ENCODE results near the gene TMEM147.

Gene TMEM147, protein sequence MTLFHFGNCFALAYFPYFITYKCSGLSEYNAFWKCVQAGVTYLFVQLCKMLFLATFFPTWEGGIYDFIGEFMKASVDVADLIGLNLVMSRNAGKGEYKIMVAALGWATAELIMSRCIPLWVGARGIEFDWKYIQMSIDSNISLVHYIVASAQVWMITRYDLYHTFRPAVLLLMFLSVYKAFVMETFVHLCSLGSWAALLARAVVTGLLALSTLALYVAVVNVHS

DNA sequence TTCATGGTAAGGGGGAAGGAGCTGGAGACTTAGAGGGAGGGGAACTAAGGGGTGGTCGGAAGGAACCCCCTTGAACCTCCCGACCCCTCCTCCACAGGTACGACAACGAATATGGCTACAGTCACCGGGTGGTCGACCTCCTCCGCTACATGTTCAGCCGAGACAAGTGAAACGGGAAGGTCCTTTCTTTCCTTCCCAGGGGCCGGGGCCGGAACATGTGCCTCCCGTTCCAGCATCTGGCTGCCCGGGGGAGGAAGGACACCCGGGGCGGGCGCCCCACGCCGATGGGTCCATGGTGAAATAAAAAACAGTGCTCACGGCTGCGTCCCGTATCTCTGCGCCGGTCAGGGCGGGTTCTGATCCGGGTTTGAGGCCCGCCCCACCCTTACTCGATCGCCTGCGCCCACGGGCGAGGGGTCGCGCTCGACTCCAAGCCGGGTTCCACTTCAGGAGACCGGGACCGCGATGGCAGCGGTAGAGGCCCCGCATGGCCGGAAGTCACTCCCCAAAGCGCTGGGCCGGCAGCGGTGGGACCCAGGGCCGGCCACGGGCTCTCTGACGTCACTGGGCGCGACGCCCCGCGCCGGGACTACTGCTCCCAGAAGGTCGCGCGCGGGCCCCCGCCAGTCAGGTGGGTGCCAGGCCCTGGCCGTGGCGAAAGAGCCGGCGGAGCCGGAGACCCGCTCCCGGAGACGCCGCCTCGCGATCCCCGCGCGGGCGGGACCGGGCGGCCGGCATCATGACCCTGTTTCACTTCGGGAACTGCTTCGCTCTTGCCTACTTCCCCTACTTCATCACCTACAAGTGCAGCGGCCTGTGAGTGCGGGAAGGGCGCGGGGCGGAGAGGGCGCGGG lies at the start of gene TMEM147:
Gene TMEM147 (plus strand): TSS at position 626 of the 854 bp plus-strand sequence. CDS start 114 bp downstream, at position 740.
- peak; percentile 93 for DNase-seq

DNA sequence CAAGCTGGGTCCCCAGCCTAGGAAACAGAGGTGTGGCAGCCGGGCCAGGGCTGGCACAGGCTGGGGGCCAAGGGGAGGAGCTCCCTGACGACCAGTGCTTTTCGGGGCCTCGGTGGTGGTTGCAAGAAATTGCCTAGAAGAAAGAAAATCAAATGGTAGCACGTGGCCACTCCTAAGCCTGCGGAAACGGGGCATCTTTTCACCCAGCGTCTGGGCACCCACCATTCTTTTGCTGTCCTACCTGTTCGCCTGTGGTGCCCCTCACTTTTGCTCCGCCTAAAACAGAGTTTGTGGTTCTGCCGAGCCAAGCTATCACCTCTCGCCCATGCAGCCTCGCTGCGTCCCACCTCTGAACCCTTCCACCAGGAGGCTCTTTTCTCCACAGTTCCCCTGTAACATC lies 48.0 kb upstream of the TMEM147 start:
- DNase-seq, result no peak

DNA sequence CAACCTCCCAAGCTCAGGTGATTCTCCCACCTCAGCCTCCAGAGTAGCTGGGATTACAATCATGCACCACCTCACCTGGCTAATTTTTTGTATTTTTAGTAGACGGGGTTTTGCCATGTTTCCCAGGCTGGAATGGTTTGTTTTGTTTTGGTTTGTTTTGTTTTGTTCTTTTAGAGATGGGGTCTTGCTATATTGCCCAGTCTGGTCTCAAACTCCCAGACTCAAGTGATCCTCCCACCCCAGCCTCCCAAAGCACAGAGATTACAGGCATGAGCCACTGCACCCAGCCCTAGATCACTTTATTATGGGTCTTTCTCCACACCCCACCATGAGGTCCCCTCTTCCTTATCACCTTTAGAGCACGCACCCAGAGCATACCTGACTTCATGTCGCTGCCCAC lies 47.2 kb upstream of the TMEM147 start:
- DNase-seq, result no peak

DNA sequence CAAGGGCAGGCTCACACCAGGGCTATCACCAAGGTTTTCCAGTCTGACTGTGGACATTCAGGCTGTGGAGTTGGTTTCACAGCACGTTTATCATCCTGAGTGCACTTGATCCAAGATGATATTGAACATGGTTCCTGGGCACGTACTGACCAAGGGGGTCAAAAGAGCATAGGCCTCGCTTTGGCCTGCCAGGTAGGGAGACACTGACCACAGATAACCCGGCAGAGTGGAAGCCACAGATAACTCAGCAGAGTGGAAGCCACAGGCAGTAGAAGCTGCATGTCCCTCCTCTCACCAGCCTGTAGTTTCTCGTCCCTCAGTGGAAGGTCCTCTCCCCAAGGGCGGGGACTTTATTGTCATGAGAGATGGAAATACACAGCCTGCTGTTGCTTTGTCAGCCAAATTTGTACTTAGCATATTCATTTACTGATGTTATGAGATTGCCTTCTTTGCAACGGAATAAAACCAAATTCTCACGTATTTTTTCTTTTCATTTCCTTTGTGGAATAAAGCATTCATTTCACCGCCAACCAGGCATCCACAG lies 46.4 kb upstream of the TMEM147 start:
- DNase-seq, result no peak

DNA sequence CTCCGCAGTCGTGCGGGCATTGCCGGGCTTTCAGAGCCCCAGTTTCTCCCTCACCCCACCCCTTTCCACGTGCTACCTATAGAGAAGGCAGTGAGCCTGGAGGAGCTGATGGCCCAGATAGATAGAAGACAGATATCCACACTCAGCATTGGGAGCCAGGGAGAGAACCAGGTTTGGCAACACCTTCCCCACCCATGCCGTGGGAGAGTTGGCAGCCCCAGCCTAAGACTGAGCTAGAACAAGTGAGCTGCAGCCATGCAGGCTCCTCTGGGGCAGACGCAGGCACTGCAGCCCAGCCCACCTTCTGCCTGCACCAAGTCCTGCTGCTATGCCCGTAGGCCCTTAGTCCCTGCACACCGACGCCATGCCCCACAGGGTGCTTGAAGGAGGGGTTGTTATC lies 44.8 kb upstream of the TMEM147 start:
- no peak for DNase-seq

DNA sequence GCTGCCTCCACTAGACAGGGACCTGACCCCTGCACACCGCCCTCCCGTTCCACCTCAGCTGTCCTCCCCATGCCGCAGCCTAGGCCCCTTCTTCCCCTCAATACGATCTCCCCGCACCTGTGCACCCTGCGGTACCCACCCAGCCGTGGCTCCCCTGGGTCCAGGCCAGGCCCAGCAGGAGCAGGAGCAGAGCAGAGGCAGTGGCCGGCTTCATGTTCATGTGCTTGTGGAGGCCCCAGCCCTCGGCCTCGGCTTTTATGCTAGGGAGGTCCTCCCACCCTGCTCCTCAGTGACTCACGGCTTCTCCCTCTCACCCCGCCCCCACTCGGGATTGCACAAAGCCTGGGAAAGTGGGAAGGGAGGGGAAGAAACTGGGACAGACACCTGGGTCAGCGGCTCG lies 43.7 kb upstream of the TMEM147 start:
- no peak for DNase-seq

DNA sequence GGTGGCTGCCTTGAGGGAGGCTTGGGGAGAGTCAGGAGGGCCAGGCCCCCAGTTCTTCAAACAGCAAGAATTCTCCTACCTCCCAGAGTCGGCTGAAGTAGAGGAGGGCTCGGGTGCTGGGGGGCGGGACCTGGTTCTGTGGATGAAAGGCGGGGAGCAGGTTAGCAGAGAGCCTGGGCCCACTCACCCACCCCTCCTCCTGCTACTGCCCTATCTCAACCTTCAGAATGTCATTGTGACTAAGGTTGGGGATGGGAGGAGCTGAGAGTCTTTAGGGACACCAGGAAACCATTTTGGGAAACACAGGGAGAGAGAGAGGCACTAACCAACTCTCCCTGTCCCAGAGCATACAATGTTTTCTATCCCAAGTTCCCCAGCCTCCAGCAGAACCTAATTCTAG lies 42.7 kb upstream of the TMEM147 start:
- no peak for DNase-seq

DNA sequence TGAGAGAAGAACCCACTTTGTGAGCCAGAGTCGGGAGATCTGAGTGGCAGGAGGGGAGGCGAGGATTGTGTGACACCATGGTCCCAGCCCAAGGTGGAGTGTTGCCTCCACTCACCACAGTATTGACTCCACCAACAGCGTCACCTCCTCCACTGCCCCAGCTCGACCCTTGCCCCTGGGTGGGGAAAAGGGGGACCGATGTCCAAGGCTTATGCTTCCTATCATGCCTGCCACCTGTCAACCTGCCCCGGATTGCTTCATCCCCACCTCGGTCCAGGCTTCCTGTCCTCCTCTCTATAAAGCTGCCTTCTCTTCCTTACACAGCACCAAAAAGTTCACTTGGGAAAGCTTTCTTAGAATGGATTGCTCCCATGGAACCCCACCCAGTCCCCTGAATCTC lies 39.4 kb upstream of the TMEM147 start:
- DNase-seq, result no peak

DNA sequence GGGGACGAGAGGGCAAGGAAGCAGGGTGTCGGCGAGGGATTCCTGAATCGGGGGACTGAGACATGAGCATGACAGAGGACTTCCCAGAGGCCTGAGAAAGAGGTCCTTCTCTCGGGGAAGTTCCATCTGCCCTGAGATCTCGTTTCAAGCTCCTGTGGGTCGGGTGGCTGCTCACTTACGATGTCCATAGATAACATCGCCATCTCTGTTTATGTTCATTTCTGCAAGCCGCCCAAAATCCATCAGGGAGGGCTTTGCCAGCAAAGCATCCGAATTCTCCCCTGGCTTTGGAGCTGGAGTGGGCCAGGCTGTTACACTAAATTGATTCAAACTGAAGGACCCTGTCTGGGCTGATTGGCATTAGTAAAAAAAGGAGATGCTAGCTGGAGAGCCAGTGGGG lies 37.9 kb upstream of the TMEM147 start:
- no peak for DNase-seq

DNA sequence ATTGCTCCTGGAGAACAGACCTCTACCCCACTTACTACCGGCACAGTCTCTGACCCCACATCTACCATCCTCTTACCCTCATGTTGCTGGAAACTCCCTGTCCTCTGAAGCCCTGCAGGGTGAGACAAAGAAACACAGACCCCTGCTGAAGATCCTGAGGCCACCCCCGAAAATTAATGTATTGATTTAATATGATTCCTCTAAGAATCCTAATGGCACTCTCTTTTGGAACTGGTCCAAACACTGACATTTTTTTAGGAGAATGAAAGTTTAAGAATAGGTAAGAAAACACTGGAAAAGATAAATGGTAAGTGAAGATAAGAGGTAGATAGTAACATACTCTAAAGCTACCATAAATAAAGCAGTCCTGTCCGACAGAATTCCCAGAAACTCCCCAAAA lies 37.3 kb upstream of the TMEM147 start:
- DNase-seq, result no peak

DNA sequence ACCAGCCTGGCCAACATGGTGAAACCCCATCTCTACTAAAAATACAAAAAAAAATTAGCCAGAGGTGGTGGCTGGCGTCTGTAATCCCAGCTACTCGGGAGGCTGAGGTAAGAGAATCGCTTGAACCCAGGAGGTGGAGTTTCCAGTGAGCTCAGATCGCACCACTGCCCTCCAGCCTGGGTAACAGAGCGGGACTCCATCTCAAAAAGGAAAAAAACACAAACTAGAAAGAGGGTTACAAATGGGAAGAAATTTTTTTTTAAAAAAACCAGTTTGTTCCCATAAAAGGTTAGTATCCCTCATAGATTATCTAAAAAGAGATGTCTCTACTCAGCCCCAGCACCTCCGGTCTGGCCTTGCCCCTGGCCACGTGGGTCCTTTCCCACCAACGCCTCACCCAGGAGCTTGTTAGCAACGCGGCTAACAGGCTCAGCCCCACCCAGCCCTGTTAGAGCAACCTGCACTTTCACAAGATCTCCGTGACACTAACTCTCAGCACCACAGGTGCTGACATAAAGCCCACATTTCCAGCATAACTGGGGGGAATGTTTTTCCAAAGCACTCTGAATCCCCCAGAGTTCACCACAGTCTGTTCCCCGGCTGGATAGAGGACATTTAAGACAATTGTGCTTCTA lies 36.3 kb upstream of the TMEM147 start:
- no peak for DNase-seq

DNA sequence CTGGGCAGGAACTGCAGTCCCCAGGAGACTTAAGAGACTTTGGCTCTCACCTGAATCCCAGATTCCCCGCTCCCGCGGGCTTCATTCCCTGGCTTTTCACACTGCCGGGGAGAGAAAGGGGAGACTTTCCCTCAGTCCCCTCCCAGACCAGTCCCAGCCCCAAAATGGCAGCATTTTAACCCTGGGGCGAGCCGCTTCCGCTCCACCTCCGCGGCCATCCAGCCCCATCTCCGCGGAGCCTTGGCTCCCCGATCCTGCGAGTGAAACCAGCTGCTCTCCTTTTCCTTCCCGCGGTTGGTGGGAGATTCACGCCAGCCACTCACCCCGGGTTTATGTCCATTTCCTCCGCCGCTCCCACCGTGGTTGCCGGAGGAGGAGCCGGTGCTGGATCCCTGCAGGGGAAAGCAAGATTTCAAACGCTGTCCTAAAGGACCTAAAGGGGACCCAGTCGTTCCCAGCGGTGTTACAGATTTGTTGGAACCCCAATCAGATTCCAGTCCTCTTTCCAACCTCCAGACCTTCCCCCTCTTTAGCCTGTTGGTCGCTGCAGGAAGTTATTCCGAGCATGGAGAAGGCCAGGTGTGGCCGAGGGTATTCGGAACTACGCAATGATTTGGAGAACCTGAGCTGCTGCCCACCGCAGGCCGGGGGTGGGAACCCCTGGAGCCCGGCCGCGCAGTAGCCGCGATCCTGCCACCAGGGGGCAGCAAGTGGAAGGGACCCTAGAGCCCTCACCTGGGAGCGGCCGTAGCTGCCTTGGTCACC lies 35.4 kb upstream of the TMEM147 start:
- DNase-seq, result peak; percentile 74

DNA sequence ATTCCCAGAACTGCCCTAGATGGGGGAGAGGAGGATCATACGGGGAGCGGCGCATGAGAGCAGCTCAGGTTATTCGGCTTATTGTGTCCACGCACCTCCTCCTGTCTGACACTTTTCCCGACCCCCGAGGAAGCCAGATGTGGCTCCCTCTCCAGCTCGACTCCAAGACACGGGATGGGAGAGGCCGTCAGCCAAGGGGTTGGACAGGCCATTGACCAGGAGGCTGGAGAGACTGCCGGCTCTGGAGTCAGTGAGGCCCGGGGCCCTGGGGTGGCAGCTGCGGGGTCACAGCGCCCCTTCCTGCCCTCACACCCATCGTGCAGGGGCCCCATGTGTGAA lies 34.8 kb upstream of the TMEM147 start:
- DNase-seq, result no peak

DNA sequence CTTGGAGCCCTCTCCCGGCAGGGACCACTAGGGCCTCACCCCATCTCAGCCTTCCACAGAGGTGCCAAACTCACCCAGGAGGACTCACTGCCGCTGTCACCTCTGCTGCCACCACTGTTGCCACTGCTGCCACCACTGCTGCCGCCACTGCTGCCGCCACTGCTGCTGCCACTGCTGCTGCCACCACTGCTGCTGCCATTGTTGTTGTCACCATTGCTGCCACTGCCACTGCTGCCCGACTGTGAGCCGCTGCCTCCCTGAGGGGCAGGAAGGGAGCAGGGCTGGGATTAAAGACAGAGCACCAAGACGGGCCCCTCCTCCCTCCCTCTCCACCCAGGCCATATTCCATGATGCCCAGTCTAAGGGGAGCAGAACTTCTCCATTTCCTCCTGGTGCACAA lies 34.1 kb upstream of the TMEM147 start:
- DNase-seq, result no peak

DNA sequence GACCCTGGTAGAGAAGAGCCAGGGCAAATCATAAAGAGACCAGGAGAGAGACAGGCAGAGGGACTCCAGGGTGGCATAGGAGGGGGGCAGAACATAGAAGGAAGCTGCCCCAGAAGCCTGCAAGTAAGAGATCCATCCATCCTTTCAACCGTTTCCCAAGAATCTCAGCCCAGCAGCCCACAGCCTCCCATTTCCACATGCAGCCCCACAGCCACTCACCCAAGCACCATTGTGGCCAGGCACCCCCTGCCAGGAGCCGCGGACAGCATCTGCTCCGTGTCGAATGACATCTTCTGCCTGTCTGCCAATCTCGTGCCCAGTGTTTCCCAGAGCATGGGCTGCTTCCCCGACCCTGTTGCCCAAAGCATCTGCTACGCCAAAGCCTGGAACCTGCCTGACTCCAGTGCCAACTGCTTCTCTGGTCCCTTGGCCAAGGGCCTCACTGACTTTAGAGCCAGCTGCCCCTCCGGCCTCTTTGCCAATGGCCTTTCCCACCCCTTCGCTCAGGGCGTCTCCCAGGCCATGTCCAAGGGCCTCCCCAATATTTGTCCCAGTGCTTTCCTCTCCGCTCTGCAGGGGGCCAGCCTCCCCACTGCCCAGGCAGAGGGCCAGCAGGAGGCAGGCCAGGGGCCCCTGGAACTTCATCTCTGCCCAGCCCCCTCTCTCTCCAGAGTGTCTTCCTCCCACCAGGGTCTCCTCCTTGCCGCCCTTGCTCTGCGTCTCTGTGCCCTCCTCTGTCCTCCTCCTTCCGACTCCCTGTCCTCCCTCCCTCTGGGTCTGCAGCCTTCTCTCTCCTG lies 32.4 kb upstream of the TMEM147 start:
- DNase-seq, result no peak

DNA sequence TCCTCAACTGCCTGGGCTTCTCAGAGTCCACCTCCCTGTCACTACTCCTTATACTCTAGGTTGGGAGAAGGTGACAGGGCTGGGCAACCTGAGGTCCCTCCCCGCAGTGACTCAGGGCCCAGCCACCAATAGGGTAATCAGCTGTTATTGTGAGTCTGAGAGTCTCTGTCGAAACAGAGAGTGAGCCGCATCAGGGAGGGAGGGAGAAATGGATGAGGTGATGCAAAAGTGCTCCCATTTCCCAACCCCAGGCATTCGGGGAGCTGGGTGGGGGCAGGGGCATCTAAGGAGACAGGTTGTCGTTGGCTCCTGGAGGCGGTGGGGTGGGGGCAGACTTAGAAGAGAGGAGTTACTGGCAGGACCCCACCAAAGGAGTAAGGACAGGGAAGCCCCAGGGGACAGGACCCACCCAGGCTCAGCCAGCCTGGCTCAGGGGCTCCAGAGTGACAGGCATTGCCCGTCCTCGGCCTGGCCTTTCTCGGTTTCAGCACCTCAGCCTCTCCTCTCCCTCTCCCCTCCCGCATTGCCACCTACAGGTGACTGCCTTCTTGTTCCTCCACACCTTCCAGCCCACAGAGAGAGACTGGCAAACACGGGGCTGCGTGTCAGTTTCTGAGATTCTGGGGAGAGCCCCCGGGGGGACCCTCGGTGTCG lies 31.7 kb upstream of the TMEM147 start, which contains the start of gene DMKN:
Gene DMKN (minus strand): TSS at position 22 of the 654 bp plus-strand sequence. CDS start 174 bp downstream, outside the sequence.
- DNase-seq, result no peak

DNA sequence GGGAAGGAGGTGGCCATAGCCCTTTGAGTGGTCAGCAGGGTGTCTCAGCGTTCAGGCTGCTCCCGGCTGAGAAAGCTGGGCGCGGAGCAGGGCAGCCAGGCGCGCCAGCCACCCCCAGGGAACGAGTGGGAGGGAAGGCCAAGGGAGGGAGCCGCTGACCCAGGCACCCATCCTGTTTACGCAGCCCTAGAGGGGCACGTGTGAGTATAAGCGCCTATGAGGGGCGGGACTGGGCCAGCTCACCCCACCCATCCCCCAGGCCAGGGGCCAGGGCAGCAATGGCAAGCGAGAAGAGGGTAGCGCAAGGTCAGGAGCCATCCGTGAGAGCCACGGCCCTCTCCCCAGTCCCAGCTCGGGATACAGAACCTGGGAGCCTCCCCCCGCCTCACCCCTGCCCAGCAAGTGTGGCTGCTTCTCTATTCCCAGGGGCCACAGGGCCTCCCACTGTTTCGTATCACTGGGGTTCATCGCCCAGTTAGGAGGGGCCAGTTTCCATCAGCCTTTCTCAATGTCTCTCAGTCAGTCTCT lies 31.1 kb upstream of the TMEM147 start:
- no peak for DNase-seq

DNA sequence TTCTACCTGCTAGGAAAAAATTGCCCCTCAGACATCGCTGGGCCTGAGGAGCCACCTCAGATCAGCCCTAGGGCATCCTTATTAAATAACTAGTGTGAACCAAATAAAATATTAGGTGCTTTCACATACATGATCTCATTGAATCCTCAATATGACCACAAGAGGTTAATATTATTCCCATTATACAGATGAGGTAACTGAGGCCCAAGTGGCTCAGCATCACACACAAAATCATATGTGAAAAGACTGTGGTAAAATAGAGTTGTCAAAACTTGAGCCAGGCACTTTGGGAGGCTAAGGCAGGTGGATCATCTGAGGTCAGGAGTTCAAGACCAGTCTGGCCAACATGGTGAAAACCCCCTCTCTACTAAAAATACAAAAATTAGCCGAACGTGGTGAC lies 29.1 kb upstream of the TMEM147 start:
- DNase-seq, result no peak

DNA sequence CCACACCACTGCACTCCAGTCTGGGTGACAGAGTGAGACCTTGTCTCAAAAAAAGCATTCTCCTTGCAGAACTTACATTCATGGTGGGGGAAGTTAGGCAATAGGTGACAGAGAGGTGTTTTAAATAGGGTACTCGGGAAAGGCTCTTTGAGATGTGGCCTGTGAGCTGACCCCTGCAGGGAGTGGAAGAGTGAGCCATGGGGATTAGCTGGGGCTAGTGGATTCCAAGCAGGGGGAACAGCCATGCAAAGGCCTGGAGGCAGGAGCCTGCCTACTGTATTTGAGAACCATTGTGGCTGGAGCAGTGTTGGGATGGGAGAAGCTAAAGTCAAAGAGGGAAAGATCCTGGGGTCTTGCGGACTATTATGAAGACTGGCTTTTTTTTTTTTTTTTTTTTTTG lies 28.1 kb upstream of the TMEM147 start:
- no peak for DNase-seq

DNA sequence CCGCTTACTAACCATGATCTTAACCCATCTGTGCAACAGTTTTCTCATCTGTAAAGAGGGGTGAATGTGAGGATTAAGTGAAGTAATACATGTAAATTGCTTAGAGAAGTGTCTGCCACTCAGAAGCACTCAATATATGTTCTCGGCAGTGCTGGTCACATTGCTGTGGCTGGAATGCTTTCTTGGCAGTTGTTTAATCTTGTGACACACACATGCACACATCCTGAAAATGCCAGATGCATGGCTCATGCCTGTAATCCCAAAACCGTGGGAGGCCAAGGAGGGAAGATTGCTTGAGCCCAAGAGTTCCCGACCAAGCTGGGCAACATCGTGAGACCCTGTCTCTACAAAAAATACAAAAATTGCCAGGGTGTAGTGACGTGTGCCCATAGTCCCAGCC lies 27.1 kb upstream of the TMEM147 start:
- DNase-seq, result no peak

DNA sequence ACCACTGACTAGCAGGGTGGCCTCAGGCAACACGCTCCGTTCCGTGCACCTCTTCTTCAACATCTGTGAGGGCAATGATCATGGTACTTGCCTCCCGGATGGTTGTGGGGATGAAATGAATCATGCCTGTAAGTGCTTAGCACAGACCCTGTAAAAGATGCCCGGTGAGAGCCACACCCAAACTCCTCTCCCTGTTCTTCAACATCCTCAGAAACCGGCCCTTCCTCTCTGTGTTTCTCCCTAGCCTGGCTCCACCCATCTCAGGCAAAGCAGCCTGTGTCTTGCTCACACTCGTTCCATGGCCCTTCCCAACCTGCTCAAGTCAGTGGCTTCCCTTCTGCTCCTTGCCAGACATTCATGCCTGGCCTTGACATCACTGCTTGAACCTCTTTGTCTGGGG lies 26.1 kb upstream of the TMEM147 start:
- no peak for DNase-seq

Measured in left hindlimb (tissue), 1 donor.